Astrocyte (in vitro differentiated cells and primary cell): ENCODE results near the gene SLC12A6. TPM values are rescaled to one million over a fixed set of nuclear protein-coding genes. Genes with fewer than 3 reads are reported as not detected.

Source experiments
- DNase-seq: peaks from one replicate; pipeline ENCODE4 v3.0.0-alpha.2; 2010; ENCODE audit warnings: low read depth
- FAIRE-seq: peaks from 2 replicates; lab custom pipeline; 2011; peaks lifted over from hg19 to GRCh38; lab: Jason Lieb, UNC
- H2AFZ ChIP-seq: 2 replicates; pipeline ENCODE4 v1.6.0; 2012; ENCODE audit warnings: low read depth, low read length, inconsistent platforms
- H3K27ac ChIP-seq: 2 replicates; pipeline ENCODE4 v1.5.1; 2011; ENCODE audit warnings: low read depth, low read length, inconsistent platforms
- H3K27me3 ChIP-seq: 2 replicates; pipeline ENCODE4 v1.6.0; 2011; ENCODE audit warnings: low read length, inconsistent platforms; ENCODE audit not compliant: insufficient read depth
- H3K36me3 ChIP-seq: 2 replicates; pipeline ENCODE4 v1.5.1; 2011; ENCODE audit warnings: low read length, inconsistent platforms; ENCODE audit not compliant: insufficient read depth
- H3K4me1 ChIP-seq: 2 replicates; pipeline ENCODE4 v1.5.1; 2011; ENCODE audit warnings: low read length, inconsistent platforms; ENCODE audit not compliant: insufficient read depth
- H3K4me2 ChIP-seq: 2 replicates; pipeline ENCODE4 v1.6.0; 2012; ENCODE audit warnings: low read length, inconsistent platforms
- H3K4me3 ChIP-seq: 2 replicates; pipeline ENCODE4 v1.5.1; 2011; ENCODE audit warnings: low read depth, mild to moderate bottlenecking, low read length, inconsistent platforms; ENCODE audit not compliant: insufficient read depth
- H3K79me2 ChIP-seq: 2 replicates; pipeline ENCODE4 v1.6.0; 2012; ENCODE audit warnings: mild to moderate bottlenecking, low read length, inconsistent platforms; ENCODE audit not compliant: insufficient read depth
- H3K9ac ChIP-seq: 2 replicates; pipeline ENCODE4 v1.6.0; 2012; ENCODE audit warnings: mild to moderate bottlenecking, low read length, inconsistent platforms
- H3K9me3 ChIP-seq: 2 replicates; pipeline ENCODE4 v1.5.1; 2012; ENCODE audit warnings: low read depth, mild to moderate bottlenecking, low read length, inconsistent platforms; ENCODE audit not compliant: insufficient read depth
- H4K20me1 ChIP-seq: 2 replicates; pipeline ENCODE4 v1.6.0; 2012; ENCODE audit warnings: low read length, inconsistent platforms; ENCODE audit not compliant: insufficient read depth
- H3K27ac Mint-ChIP-seq: one replicate; pipeline ENCODE4 v1.8.0; 2021; ENCODE audit warnings: mild to moderate bottlenecking, mixed read lengths; ENCODE audit not compliant: unreplicated experiment
- H3K27me3 Mint-ChIP-seq: one replicate; pipeline ENCODE4 v1.8.0; 2021; ENCODE audit warnings: low read depth, mixed read lengths; ENCODE audit not compliant: unreplicated experiment
- H3K36me3 Mint-ChIP-seq: one replicate; pipeline ENCODE4 v1.8.0; 2021; ENCODE audit warnings: low read depth, mixed read lengths; ENCODE audit not compliant: unreplicated experiment
- H3K4me1 Mint-ChIP-seq: one replicate; pipeline ENCODE4 v1.8.0; 2021; ENCODE audit warnings: low read depth, mixed read lengths; ENCODE audit not compliant: unreplicated experiment
- H3K4me3 Mint-ChIP-seq: one replicate; pipeline ENCODE4 v1.8.0; 2021; ENCODE audit warnings: mild to moderate bottlenecking, moderate library complexity, mixed read lengths; ENCODE audit not compliant: unreplicated experiment
- H3K9me3 Mint-ChIP-seq: one replicate; pipeline ENCODE4 v1.8.0; 2021; ENCODE audit warnings: mild to moderate bottlenecking, mixed read lengths; ENCODE audit not compliant: unreplicated experiment
- CTCF ChIP-seq: IDR thresholded peaks from 2 replicates; pipeline ENCODE4 v1.5.1; 2011; ENCODE audit warnings: low read depth, mild to moderate bottlenecking, inconsistent platforms, low read length, moderate library complexity; ENCODE audit not compliant: insufficient read depth
- EZH2 ChIP-seq: IDR thresholded peaks from 2 replicates; pipeline ENCODE4 v1.6.1; 2012; ENCODE audit warnings: mild to moderate bottlenecking, low read length, inconsistent platforms; ENCODE audit not compliant: insufficient read depth
- total RNA-seq: library from RNA; stranded (reverse); gene quantifications from 2 replicates; pipeline ENCODE4 v1.2.1, GENCODE V29; 2021

Gene SLC12A6
- total RNA-seq, 1 donor from 2014 or later, result 15.8 TPM

DNA sequence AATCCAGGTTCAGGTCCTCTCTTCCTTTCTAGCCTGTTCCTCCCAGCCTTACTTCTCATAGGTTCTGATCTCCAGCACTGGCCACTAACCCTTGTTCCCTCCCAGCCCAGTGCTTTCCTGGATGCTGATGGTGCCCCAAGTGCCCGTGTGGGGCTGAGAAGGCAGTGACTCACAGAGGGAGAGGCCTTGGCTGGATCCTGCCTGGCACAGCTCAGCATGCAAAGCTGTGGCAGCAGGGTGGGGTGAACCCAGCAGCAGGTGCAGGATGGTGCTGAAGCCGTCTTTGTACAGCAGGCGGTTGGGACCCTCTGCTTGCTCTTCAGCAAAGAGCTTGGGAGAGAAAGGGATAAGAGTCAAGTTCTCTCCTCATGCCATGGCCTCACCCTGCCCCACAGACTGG, 21.8 kb upstream of the SLC12A6 start:
- H4K20me1 ChIP-seq, result peaks cover 7% of the 10 kb centered on the region
- no peak for FAIRE-seq
- no peaks in the 10 kb centered on the region for H3K27me3 Mint-ChIP-seq

DNA sequence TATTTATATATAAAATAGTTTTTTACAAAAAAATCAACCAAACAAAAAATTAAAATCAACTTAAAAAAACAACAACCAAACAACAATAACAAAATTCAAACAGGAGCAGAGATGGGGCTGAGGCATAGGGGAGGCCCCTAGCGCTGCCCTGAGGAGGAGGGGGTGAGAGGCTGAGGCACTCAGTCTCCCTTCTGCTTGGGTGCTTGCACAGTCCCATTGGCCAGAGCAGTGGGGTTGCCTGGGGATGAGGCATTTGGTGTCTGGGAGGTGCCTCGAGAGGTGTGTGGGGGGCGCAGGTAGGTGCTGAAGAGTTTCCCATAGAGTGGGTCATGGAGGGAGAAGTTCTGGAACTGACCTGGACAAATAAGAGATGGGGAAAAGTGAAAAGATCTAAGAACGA, 21.4 kb upstream of the SLC12A6 start:
- Histone ChIP-seq H3K79me2 (no peaks in the 10 kb centered on the region), H3K4me1 (no peaks in the 10 kb centered on the region), H3K27me3 (no peaks in the 10 kb centered on the region), H3K27ac (no peak overlapping the region), H3K9ac (no peak overlapping the region), H4K20me1 (peaks cover 7% of the 10 kb centered on the region), H3K4me3 (no peak overlapping the region), H3K9me3 (no peaks in the 10 kb centered on the region), H3K36me3 (peaks cover 13% of the 10 kb centered on the region), H3K4me2 (no peak overlapping the region), H2AFZ (no peak overlapping the region)
- Mint-ChIP-seq H3K36me3 (peaks cover 39% of the 10 kb centered on the region), H3K9me3 (no peaks in the 10 kb centered on the region), H3K27ac (no peak overlapping the region), H3K4me3 (no peak overlapping the region), H3K27me3 (no peaks in the 10 kb centered on the region), H3K4me1 (peaks cover 3% of the 10 kb centered on the region)
- DNase-seq (no peak), FAIRE-seq (no peak)
- TF ChIP-seq CTCF (no peak), EZH2 (no peak)

More for the DNA sequence above, 21.8 kb upstream of the SLC12A6 start:
- no peak overlapping the region for H3K27ac Mint-ChIP-seq
- Histone ChIP-seq H3K9me3 (no peaks in the 10 kb centered on the region), H3K27me3 (no peaks in the 10 kb centered on the region), H3K27ac (no peak overlapping the region), H2AFZ (no peak overlapping the region), H3K4me2 (no peak overlapping the region), H3K4me3 (no peak overlapping the region), H3K4me1 (no peaks in the 10 kb centered on the region), H3K79me2 (no peaks in the 10 kb centered on the region), H3K9ac (no peak overlapping the region), H3K36me3 (peaks cover 13% of the 10 kb centered on the region)
- no peak for DNase-seq
- H3K36me3 Mint-ChIP-seq, result peaks cover 34% of the 10 kb centered on the region
- no peak overlapping the region for H3K4me3 Mint-ChIP-seq
- H3K9me3 Mint-ChIP-seq, result no peaks in the 10 kb centered on the region
- TF ChIP-seq EZH2, result no peak
- TF ChIP-seq CTCF, result no peak
- peaks cover 3% of the 10 kb centered on the region for H3K4me1 Mint-ChIP-seq

- Histone ChIP-seq H3K4me3 (no peak overlapping the region), H3K79me2 (no peaks in the 10 kb centered on the region), H2AFZ (no peak overlapping the region), H3K9me3 (no peaks in the 10 kb centered on the region), H3K27me3 (no peaks in the 10 kb centered on the region), H4K20me1 (peaks cover 7% of the 10 kb centered on the region), H3K9ac (no peak overlapping the region), H3K36me3 (peaks cover 13% of the 10 kb centered on the region), H3K4me2 (no peak overlapping the region), H3K27ac (no peak overlapping the region), H3K4me1 (no peaks in the 10 kb centered on the region)
- H3K4me1 Mint-ChIP-seq, result peaks cover 3% of the 10 kb centered on the region
- H3K9me3 Mint-ChIP-seq, result no peaks in the 10 kb centered on the region
- peaks cover 40% of the 10 kb centered on the region for H3K36me3 Mint-ChIP-seq
- FAIRE-seq, result no peak
- TF ChIP-seq CTCF (peak; percentile 23), EZH2 (no peak)
- H3K4me3 Mint-ChIP-seq, result no peak overlapping the region
- no peaks in the 10 kb centered on the region for H3K27me3 Mint-ChIP-seq
- H3K27ac Mint-ChIP-seq, result no peak overlapping the region
- DNase-seq, result no peak
Observed at GRCh38 chr15:34358367-34358766, 20.8 kb upstream of the SLC12A6 start.
